C4-2B (cell line): ENCODE results near the gene RALBP1.

Source experiments
- CTCF ChIP-seq: fragments of 450-650 bp; conservative IDR thresholded peaks from 2 replicates; pipeline ENCODE4 v1.5.1; 2017; ENCODE audit warnings: mild to moderate bottlenecking
- ZFX ChIP-seq: fragments of 450-650 bp; IDR thresholded peaks from 2 replicates; pipeline ENCODE4 v1.6.1; 2017

GRCh38 chr18:9562584-9562983, 87.3 kb downstream of the RALBP1 start:
- no peak for TF ChIP-seq CTCF
- no peak for TF ChIP-seq ZFX
